Spleen (tissue), 11 donors: ENCODE results near the gene PDE4D. TPM values are rescaled to one million over a fixed set of nuclear protein-coding genes. Genes with fewer than 3 reads are reported as not detected.

Source experiments
- DNase-seq: peaks from one replicate; pipeline ENCODE4 v3.0.0-alpha.2; 2020
- H3K27ac ChIP-seq, 8 donors: fragments of 200-600 bp; sonication (generic) in 7 of 8; 1 replicate in 4 of 8; 2 replicates in 4 of 8; pipeline versions ENCODE4 v1.5.0 to v1.8.0; 2016 to 2021; ENCODE audit warnings: inconsistent platforms in 4 of 8, mild to moderate bottlenecking in 4 of 8, moderate library complexity in 1 of 8
- H3K27me3 ChIP-seq, 7 donors: fragments of 200-600 bp; sonication (generic) in 6 of 7; replicated peaks in 1 of 7; 1 replicate in 4 of 7; 2 replicates in 3 of 7; pipeline versions ENCODE4 v1.5.0 to v1.8.0; 2016 to 2021; ENCODE audit warnings: inconsistent platforms in 3 of 7, mild to moderate bottlenecking in 1 of 7
- H3K36me3 ChIP-seq, 6 donors: fragments of 200-600 bp; sonication (generic) in 5 of 6; 1 replicate in 4 of 6; 2 replicates in 2 of 6; pipeline versions ENCODE4 v1.5.0 to v1.8.0; 2016 to 2021; ENCODE audit warnings: inconsistent platforms in 2 of 6
- H3K4me1 ChIP-seq, 6 donors: fragments of 200-600 bp; sonication (generic) in 5 of 6; 1 replicate in 3 of 6; 2 replicates in 3 of 6; pipeline versions ENCODE4 v1.5.0 to v1.8.0; 2016 to 2021; ENCODE audit warnings: inconsistent platforms in 3 of 6
- H3K4me3 ChIP-seq, 8 donors: fragments of 200-600 bp; sonication (generic) in 7 of 8; 1 replicate in 4 of 8; 2 replicates in 4 of 8; pipeline versions ENCODE4 v1.5.0 to v1.8.0; 2016 to 2021; ENCODE audit warnings: inconsistent platforms in 4 of 8, mild to moderate bottlenecking in 4 of 8, moderate library complexity in 2 of 8
- H3K9me3 ChIP-seq, 8 donors: fragments of 200-600 bp; sonication (generic) in 7 of 8; 1 replicate in 4 of 8; 2 replicates in 4 of 8; pipeline versions ENCODE4 v1.5.0 to v1.8.0; 2016 to 2021; ENCODE audit warnings: inconsistent platforms in 4 of 8
- CTCF ChIP-seq, 11 experiments: fragments of 200-600 bp in 7 of 11; fragments of 450-650 bp in 4 of 11; sonication (generic) in 4 of 11; IDR thresholded peaks in 8 of 11; conservative IDR thresholded peaks in 3 of 11; 1 replicate in 7 of 11; 2 replicates in 4 of 11; pipeline versions ENCODE4 v1.4.0 to v1.8.0; 2016 to 2021; ENCODE audit warnings: antibody characterized with exemption in 11 of 11, inconsistent platforms in 4 of 11, mild to moderate bottlenecking in 1 of 11
- POLR2A ChIP-seq, 3 donors: fragments of 450-650 bp; IDR thresholded peaks; one replicate each; pipeline ENCODE4 v1.5.1; 2017; ENCODE audit warnings: antibody characterized with exemption in 3 of 3, mild to moderate bottlenecking in 1 of 3
- POLR2AphosphoS5 ChIP-seq, 3 donors: sonication (generic); formaldehyde crosslinking; IDR thresholded peaks; one replicate each; pipeline ENCODE4 v1.5.1; 2017; ENCODE audit warnings: antibody characterized with exemption in 3 of 3
- WGBS, 5 donors: extraction: QIAGEN DNeasy Blood & Tissue Kit in 3 of 5; methylation state at CpG; one replicate each; pipeline versions ENCODE4 v1.1.5 to v1.1.7; 2013 to 2018; 5-methylcytosine and 5-hydroxymethylcytosine counted together
- intact Hi-C: fragments of 100-400 bp; cut with DNase I; formaldehyde crosslinking; loops from one replicate; pipeline ENCODE4 v1.15.0; 2023; ENCODE audit warnings: low total_unique reads
- polyA plus RNA-seq, 3 donors: library from polyadenylated mRNA; stranded (reverse); fragments of 200-250 nt; gene quantifications; one replicate each; pipeline ENCODE4 v1.2.1, GENCODE V29; 2013
- total RNA-seq, 7 donors: library from RNA; depleted of rRNA in 3 of 7; stranded (reverse); fragments of >200 nt in 3 of 7; fragmentation: NEBNext Ultra II Directional in 4 of 7; extraction: Animal tissue kit (Norgen Biotek cat#: 25700) in 4 of 7; gene quantifications; one replicate each; pipeline versions ENCODE4 v1.1.0 to v1.2.1, GENCODE V29; 2016 to 2021
- donor health status: healthy with polysubstance abuse.
- donor health status: DM: no; HTN: no; CAD: no; lungs with moderate emphysema.
- donor health status: DM: no; HTN: no; CAD: no.
- donor health status: Bipolar disorder and iron deficiency.
- donor health status: healthy.
- donor health status: DM: no; HTN: no; CAD: no.
- donor health status: DM: yes; HTN: yes; CAD: no.

The PDE4D gene
- total and polyA plus RNA-seq, 10 donors = 0.88 to 51.8 (median 18.2) TPM

GRCh38 chr5:59711310-59711709, 182.2 kb downstream of the PDE4D start:
- H3K27me3 ChIP-seq = no peaks in the 10 kb centered on the region
- H3K27ac ChIP-seq = no peak overlapping the region
- TF ChIP-seq POLR2AphosphoS5 (IDR thresholded peaks at IDR 0.05) (no peak), CTCF (IDR thresholded peaks at IDR 0.05 in 8 of 11, conservative IDR thresholded peaks at IDR 0.05 in 3 of 11) (no peak), POLR2A (IDR thresholded peaks at IDR 0.05) (no peak)
- H3K4me3 ChIP-seq = no peak overlapping the region
- no peaks in the 10 kb centered on the region for H3K36me3 ChIP-seq
- WGBS, 5 donors = 69 to 79% (median 74%) methylated on average over 1 of the region's 1 CpG
- peaks cover 0 to 18% (median 13%) of the 10 kb centered on the region in 8 donors for H3K9me3 ChIP-seq
- peaks cover 0 to 6% (median 2%) of the 10 kb centered on the region in 6 donors for H3K4me1 ChIP-seq
- intact Hi-C loops = no loop called here
- no peak for DNase-seq

- H3K4me3 ChIP-seq = no peak overlapping the region
- peaks cover 0 to 18% (median 13%) of the 10 kb centered on the region in 8 donors for H3K9me3 ChIP-seq
- peaks cover 0 to 6% (median 2%) of the 10 kb centered on the region in 6 donors for H3K4me1 ChIP-seq
- no peaks in the 10 kb centered on the region for H3K27me3 ChIP-seq
- no peaks in the 10 kb centered on the region for H3K36me3 ChIP-seq
- TF ChIP-seq POLR2A (IDR thresholded peaks at IDR 0.05) (no peak), POLR2AphosphoS5 (IDR thresholded peaks at IDR 0.05) (no peak), CTCF (IDR thresholded peaks at IDR 0.05 in 8 of 11, conservative IDR thresholded peaks at IDR 0.05 in 3 of 11) (no peak)
- WGBS, 5 donors = 42 to 60% (median 53%) methylated on average over 2 of the region's 2 CpGs
- intact Hi-C loops = no loop called here
- DNase-seq = no peak
- peak overlapping the region in 1 of 8 donors; percentile 22 for H3K27ac ChIP-seq
Observed at GRCh38 chr5:59709846-59710245, 183.7 kb downstream of the PDE4D start.

GRCh38 chr5:59709346-59709821, 184.1 kb downstream of the PDE4D start:
- H3K4me3 ChIP-seq = no peak overlapping the region
- no peaks in the 10 kb centered on the region for H3K27me3 ChIP-seq
- DNase-seq = no peak
- H3K36me3 ChIP-seq = no peaks in the 10 kb centered on the region
- intact Hi-C loops = no loop called here
- H3K9me3 ChIP-seq = peaks cover 0 to 17% (median 11%) of the 10 kb centered on the region in 8 donors
- TF ChIP-seq CTCF (IDR thresholded peaks at IDR 0.05 in 8 of 11, conservative IDR thresholded peaks at IDR 0.05 in 3 of 11) (no peak), POLR2A (IDR thresholded peaks at IDR 0.05) (no peak), POLR2AphosphoS5 (IDR thresholded peaks at IDR 0.05) (no peak)
- WGBS, 5 donors = 44 to 55% (median 45%) methylated on average over 4 of the region's 4 CpGs
- peak overlapping the region in 1 of 8 donors; percentile 22 for H3K27ac ChIP-seq
- H3K4me1 ChIP-seq = peaks cover 0 to 6% (median 2%) of the 10 kb centered on the region in 6 donors

- Histone ChIP-seq H3K27me3 (no peaks in the 10 kb centered on the region), H3K4me3 (no peak overlapping the region), H3K36me3 (no peaks in the 10 kb centered on the region), H3K27ac (no peak overlapping the region), H3K9me3 (no peaks in the 10 kb centered on the region), H3K4me1 (peaks cover 0 to 5% (median 0%) of the 10 kb centered on the region in 6 donors)
- WGBS, 5 donors = 81 to 97% (median 95%) methylated on average over 1 of the region's 1 CpG
- intact Hi-C loops = no loop called here
- TF ChIP-seq CTCF (IDR thresholded peaks at IDR 0.05 in 8 of 11, conservative IDR thresholded peaks at IDR 0.05 in 3 of 11) = no peak
- TF ChIP-seq POLR2AphosphoS5 (IDR thresholded peaks at IDR 0.05) = no peak
- TF ChIP-seq POLR2A (IDR thresholded peaks at IDR 0.05) = no peak
- DNase-seq = no peak
Observed at GRCh38 chr5:59704936-59705335, 188.6 kb downstream of the PDE4D start.
